HG02884 (cell line): ENCODE data around the gene FRAS1.
"Not testable (repeated sequence)": the region's sequence is repeated elsewhere in the genome, so short reads cannot be mapped to it uniquely, and the experiment has no call there.

ENCODE experiments used
- ATAC-seq: cut with Tn5 transposase; IDR thresholded peaks from one replicate; pipeline ENCODE4 v1.9.1; 2021; ENCODE audit warnings: mild to moderate bottlenecking, moderate library complexity; ENCODE audit not compliant: unreplicated experiment

FRAS1 gene, protein sequence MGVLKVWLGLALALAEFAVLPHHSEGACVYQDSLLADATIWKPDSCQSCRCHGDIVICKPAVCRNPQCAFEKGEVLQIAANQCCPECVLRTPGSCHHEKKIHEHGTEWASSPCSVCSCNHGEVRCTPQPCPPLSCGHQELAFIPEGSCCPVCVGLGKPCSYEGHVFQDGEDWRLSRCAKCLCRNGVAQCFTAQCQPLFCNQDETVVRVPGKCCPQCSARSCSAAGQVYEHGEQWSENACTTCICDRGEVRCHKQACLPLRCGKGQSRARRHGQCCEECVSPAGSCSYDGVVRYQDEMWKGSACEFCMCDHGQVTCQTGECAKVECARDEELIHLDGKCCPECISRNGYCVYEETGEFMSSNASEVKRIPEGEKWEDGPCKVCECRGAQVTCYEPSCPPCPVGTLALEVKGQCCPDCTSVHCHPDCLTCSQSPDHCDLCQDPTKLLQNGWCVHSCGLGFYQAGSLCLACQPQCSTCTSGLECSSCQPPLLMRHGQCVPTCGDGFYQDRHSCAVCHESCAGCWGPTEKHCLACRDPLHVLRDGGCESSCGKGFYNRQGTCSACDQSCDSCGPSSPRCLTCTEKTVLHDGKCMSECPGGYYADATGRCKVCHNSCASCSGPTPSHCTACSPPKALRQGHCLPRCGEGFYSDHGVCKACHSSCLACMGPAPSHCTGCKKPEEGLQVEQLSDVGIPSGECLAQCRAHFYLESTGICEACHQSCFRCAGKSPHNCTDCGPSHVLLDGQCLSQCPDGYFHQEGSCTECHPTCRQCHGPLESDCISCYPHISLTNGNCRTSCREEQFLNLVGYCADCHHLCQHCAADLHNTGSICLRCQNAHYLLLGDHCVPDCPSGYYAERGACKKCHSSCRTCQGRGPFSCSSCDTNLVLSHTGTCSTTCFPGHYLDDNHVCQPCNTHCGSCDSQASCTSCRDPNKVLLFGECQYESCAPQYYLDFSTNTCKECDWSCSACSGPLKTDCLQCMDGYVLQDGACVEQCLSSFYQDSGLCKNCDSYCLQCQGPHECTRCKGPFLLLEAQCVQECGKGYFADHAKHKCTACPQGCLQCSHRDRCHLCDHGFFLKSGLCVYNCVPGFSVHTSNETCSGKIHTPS (N-terminal part only)

DNA sequence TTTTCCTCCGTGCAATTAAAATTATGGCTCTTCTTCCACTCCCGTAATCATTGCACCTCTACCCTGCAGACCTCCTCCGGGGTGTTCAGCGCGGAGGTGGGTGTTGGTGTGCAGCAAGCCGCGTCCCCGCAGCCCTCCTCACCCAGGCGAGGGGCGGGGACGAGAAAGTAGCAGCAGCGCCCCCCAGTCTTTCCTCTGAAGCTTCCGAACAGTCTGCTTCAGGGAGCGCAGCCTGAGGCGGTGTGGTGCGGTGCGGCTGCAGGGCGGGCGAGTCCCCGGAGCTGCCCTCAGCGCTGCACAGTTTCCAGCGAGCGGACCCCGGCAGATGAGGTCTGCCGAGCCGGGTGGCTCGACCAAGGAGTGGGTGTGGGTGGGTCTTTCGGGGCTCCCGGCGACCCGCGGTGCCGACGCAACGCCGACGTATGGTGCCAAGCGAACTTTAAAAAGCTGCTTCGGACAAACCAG, at the start of gene FRAS1:
FRAS1 (plus strand) TSS at position 189 of the 465 bp plus-strand sequence. CDS start 687 bp downstream, outside the sequence.
- ATAC-seq: peak; percentile 18

- not testable (repeated sequence) for ATAC-seq
Observed at GRCh38 chr4:78011003-78011402, 46.1 kb upstream of the FRAS1 start.

- ATAC-seq: no peak
Observed at GRCh38 chr4:78014889-78015886, 41.9 kb upstream of the FRAS1 start.

- ATAC-seq: no peak
Observed at GRCh38 chr4:78018271-78019049, 38.7 kb upstream of the FRAS1 start.

GRCh38 chr4:78019414-78019813, 37.7 kb upstream of the FRAS1 start:
- ATAC-seq: no peak

DNA sequence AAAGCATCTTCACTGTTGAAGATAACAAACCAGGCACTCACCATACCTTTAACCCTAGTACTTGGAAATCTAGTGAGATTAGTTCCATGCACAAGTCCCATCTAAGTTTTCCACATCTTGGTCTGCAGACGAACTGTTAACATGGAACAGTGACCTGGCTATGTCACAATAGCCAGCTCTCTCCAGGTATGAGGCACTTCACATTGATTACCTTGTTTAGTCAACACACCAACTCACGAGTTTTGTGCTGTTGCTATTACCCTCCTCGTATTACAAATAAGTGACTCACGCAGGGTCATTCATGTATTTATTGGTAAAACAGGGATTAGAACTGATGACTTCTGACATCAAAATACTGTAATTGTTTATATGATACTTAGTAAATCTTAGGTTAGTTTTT, 36.4 kb upstream of the FRAS1 start:
- no peak for ATAC-seq

DNA sequence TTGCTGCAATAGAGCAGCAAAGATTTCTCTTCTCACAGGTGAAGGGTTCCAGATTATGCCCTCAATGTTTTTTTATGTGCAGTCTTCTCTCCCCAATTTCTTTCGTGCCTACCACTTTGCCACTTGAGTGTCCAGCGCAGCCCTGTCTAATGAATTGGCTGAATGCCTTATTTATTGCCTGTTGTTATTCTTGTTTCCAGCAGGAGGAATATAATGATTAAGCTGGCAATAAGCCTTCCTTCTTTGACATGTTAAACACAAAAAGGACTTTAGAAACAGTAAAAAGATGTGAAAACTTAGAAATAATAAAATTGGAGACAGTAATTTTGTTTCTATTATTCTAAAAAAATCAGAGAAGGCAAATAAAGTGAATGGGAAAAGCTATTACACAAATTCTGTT, 34.6 kb upstream of the FRAS1 start:
- no peak for ATAC-seq

GRCh38 chr4:78024085-78024484, 33.0 kb upstream of the FRAS1 start:
- ATAC-seq: no peak

GRCh38 chr4:78024576-78025091, 32.5 kb upstream of the FRAS1 start:
- no peak for ATAC-seq

DNA sequence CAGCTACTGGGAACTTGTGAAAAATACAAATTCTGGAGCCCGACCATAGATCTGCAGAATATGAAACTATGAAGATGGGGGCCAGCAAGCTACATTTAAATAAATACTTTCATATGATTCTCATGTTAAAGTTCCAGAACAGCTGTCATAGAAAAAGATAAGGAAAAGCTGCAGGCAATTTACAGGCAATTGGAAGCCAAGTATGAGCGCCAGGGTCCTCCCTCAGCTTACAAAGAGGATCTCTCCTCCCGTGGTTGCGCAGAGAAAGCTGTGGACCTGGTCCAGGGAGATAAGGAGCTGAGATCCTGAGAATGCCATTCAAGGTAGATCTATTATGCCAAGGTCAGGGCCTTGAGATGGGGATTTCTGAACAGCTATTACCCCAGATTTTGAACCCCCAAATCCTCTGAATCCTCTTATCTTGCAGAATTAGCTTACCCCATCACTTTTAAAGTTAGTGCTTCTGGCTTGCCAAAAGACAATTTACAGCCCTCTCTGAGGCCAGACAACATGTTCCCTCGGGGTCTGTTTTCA, 25.6 kb upstream of the FRAS1 start:
- ATAC-seq: no peak

DNA sequence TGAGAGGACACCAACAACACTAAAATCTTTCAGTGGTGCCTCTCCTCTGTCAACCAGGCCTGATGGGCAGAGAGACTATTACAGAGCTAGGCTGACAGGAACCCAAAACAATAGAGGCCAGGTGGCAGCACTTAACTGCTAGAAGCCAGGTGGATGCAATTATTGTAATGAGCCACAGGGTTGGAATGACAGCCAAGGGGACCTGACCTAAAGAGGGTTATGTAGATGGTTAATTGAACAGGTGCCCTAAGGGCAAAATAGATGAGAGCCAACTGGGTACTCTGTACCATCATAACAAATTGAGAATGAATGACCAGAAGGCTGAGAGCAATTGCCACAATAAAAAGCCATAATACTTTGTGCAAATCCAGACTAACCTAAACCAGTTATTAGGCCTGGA, 24.7 kb upstream of the FRAS1 start:
- ATAC-seq: no peak

- ATAC-seq: no peak
Observed at GRCh38 chr4:78032929-78033328, 24.2 kb upstream of the FRAS1 start.

- no peak for ATAC-seq
Observed at GRCh38 chr4:78033861-78034260, 23.3 kb upstream of the FRAS1 start.

GRCh38 chr4:78038704-78039103, 18.4 kb upstream of the FRAS1 start:
- ATAC-seq: no peak

GRCh38 chr4:78039678-78040077, 17.4 kb upstream of the FRAS1 start:
- ATAC-seq: no peak

DNA sequence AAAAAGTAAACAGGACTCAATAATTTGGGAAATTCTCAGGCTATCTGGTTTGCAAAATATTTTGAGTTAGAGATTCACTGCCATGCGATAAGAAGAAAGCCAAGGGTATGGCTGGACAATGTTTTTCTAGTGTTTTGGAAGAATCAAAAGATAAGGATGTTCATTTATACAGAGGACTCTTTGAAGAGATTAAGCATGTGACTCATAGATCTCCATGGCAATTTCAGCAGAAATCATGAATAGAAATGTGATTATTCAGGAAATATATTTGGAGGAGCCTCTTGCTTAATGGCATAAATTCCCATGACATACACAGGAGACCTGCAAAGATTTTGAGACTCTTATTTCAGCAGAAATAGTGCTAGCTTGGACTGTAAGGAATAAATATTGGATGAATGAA, 16.7 kb upstream of the FRAS1 start:
- no peak for ATAC-seq

GRCh38 chr4:78047366-78047765, 9.8 kb upstream of the FRAS1 start:
- no peak for ATAC-seq

- peak; percentile 74 for ATAC-seq
Observed at GRCh38 chr4:78056265-78057129, 626 bp upstream of the FRAS1 start.
